ENCODE results near the gene CLBA1.
A peak's percentile ranks its signal among the peaks of the same experiment; 100 is the strongest.

CLBA1 gene

GRCh38 chr14:104970231-104971068, 15.1 kb upstream of the CLBA1 start:
- no peak for DNase-seq

- no peak for DNase-seq
Observed at GRCh38 chr14:104971447-104972240, 13.9 kb upstream of the CLBA1 start.

GRCh38 chr14:104972301-104973134, 13.1 kb upstream of the CLBA1 start:
- no peak for DNase-seq

GRCh38 chr14:104973135-104973384, 12.5 kb upstream of the CLBA1 start:
- DNase-seq: no peak

- no peak for DNase-seq
Observed at GRCh38 chr14:104973385-104974145, 12.0 kb upstream of the CLBA1 start.

GRCh38 chr14:104974146-104974541, 11.4 kb upstream of the CLBA1 start:
- no peak for DNase-seq

- DNase-seq: no peak
Observed at GRCh38 chr14:104974665-104975390, 10.8 kb upstream of the CLBA1 start.

GRCh38 chr14:104975481-104976197, 9.9 kb upstream of the CLBA1 start:
- DNase-seq: peak; percentile 18 to 29

GRCh38 chr14:104976198-104977007, 9.2 kb upstream of the CLBA1 start:
- DNase-seq: peak; percentile 84 to 88

- DNase-seq: no peak
Observed at GRCh38 chr14:104977008-104977680, 8.4 kb upstream of the CLBA1 start.

GRCh38 chr14:104977681-104978653, 7.6 kb upstream of the CLBA1 start, which contains the start of gene AHNAK2:
Gene AHNAK2 (minus strand): TSS chr14:104978374. CDS start chr14:104978237, 137 bp downstream.
- DNase-seq: peak; percentile 49 to 61

GRCh38 chr14:104978746-104979691, 6.6 kb upstream of the CLBA1 start:
- no peak for DNase-seq

GRCh38 chr14:104979758-104980610, 5.6 kb upstream of the CLBA1 start:
- no peak for DNase-seq

- DNase-seq: no peak
Observed at GRCh38 chr14:104980611-104981531, 4.7 kb upstream of the CLBA1 start.
